ENCODE results near the gene AGRN. TPM values are rescaled to one million over a fixed set of nuclear protein-coding genes. Genes with fewer than 3 reads are reported as not detected.

Gene AGRN
- total RNA-seq, 1 experiment from 2014 or later, result 134 TPM

GRCh38 chr1:971751-972506 lies 48.0 kb upstream of the AGRN start:
- Histone ChIP-seq H3K36me3 (ENCODE audit: control insufficient read depth in 1 of 2, insufficient read depth in 2 of 2, low read length in 2 of 2) (no peaks in the 10 kb centered on the region), H3K27me3 (ENCODE audit: insufficient read depth, low read length) (no peaks in the 10 kb centered on the region), H3K9me3 (ENCODE audit: control insufficient read depth in 1 of 2, insufficient read depth in 1 of 2, low read depth in 1 of 2, low read length in 2 of 2) (no peaks in the 10 kb centered on the region; a peak in 1 of 4 replicates), H3K9ac (ENCODE audit: low read length) (no peak overlapping the region), H3K4me3 (replicated peaks in 1 of 2; ENCODE audit: low read depth in 1 of 2, low read length in 2 of 2) (no peak overlapping the region), H3K9me2 (ENCODE audit: insufficient read depth) (no peaks in the 10 kb centered on the region), H3K27ac (ENCODE audit: low read depth, low read length) (no peak overlapping the region), H4K20me1 (ENCODE audit: insufficient read depth) (no peaks in the 10 kb centered on the region), H2AFZ (ENCODE audit: low read depth, low read length, poor library complexity, severe bottlenecking) (no peak overlapping the region), H3K79me2 (ENCODE audit: insufficient read depth, low read length) (no peaks in the 10 kb centered on the region; the same call in 1 of the 2 replicates), H3K4me2 (ENCODE audit: low read length) (no peak overlapping the region), H3K4me1 (ENCODE audit: control insufficient read depth in 1 of 2, insufficient read depth in 2 of 2, low read length in 2 of 2) (peaks cover 16 to 32% of the 10 kb centered on the region in 2 experiments)
- ChIA-PET RAD21 (ENCODE audit: low non-redundant PET in 1 of 2, low total read pairs in 2 of 2, uncharacterized antibody in 2 of 2, unreplicated experiment in 2 of 2) (no interaction called here), POLR2A (no interaction called here), CTCF (no interaction called here)
- intact Hi-C loops (cut with micrococcal nuclease), result no loop called here
- ATAC-seq (no peak), DNase-seq (ENCODE audit: low read depth, low spot score) (no peak)
- no TSS peak for BruUV-seq (replicated peaks)
- TF ChIP-seq RAD21 (IDR thresholded peaks at IDR 0.05; ENCODE audit: low read depth), result no peak
- TF ChIP-seq, protein P1, sequence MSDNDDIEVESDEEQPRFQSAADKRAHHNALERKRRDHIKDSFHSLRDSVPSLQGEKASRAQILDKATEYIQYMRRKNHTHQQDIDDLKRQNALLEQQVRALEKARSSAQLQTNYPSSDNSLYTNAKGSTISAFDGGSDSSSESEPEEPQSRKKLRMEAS (IDR thresholded peaks at IDR 0.05), result no peak
- TF ChIP-seq, protein P2, sequence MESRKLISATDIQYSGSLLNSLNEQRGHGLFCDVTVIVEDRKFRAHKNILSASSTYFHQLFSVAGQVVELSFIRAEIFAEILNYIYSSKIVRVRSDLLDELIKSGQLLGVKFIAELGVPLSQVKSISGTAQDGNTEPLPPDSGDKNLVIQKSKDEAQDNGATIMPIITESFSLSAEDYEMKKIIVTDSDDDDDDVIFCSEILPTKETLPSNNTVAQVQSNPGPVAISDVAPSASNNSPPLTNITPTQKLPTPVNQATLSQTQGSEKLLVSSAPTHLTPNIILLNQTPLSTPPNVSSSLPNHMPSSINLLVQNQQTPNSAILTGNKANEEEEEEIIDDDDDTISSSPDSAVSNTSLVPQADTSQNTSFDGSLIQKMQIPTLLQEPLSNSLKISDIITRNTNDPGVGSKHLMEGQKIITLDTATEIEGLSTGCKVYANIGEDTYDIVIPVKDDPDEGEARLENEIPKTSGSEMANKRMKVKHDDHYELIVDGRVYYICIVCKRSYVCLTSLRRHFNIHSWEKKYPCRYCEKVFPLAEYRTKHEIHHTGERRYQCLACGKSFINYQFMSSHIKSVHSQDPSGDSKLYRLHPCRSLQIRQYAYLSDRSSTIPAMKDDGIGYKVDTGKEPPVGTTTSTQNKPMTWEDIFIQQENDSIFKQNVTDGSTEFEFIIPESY (IDR thresholded peaks at IDR 0.05; ENCODE audit: extremely low read depth, insufficient replicate concordance, low read length), result no peak
- TF ChIP-seq ZNF274 (IDR thresholded peaks at IDR 0.05; ENCODE audit: low read depth, low read length), result no peak
- no peak for TF ChIP-seq CEBPB (IDR thresholded peaks at IDR 0.05; ENCODE audit: low read depth)
- no peak for TF ChIP-seq ATF3 (IDR thresholded peaks at IDR 0.05)
- TF ChIP-seq YY1 (IDR thresholded peaks at IDR 0.05; ENCODE audit: extremely low read depth, insufficient replicate concordance, low read depth, low read length), result no peak
- TF ChIP-seq CBX3 (IDR thresholded peaks at IDR 0.05; ENCODE audit: low read depth), result no peak

Measured in HCT116 (cell line).